ENCODE data around the gene TMEM135.
"Not testable (repeated sequence)": the region's sequence is repeated elsewhere in the genome, so short reads cannot be mapped to it uniquely, and the experiment has no call there.

The TMEM135 gene

GRCh38 chr11:87020764-87021365, 16.9 kb upstream of the TMEM135 start:
- DNase-seq = peak; percentile 15

DNA sequence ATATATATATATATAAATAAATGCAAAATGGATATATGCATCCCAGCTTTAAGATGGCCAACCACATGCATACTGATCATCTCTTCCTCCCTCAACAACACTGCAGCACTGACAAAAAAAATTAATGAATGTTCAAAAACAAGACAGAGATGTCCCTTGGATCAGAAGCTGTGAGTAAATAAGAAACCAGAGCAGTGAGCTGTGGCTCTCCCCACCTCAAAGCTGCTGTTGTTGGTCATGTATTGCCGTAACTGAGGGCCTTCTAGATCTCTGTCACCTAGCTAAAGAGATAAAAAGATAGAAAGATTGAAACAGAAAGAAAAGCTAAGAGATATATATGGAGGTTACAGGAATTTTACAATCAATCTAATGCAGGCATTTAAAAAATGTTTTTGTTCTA, 15.5 kb upstream of the TMEM135 start:
- no peak for DNase-seq

- DNase-seq = no peak
These were observed 15.0 kb upstream of the TMEM135 start for GRCh38 chr11:87022738-87023137.

DNA sequence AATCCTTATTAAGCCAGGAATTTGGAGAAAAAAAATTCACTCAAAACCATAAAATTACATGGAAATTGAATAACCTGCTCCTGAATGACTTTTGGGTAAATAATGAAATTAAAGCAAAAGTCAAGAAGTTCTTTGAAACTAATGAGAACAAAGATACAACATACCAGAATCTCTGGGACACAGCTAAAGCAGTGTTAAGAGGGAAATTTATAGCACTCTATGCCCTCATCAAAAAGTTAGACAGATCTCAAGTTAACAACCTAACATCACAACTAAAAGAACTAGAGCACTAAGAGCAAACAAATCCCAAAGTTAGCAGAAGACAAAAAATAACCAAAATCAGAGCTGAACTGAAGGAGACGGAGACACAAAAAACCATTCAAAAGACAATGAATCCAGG, 11.3 kb upstream of the TMEM135 start:
- DNase-seq = not testable (repeated sequence)

- DNase-seq = no peak
These were observed 7.2 kb upstream of the TMEM135 start for GRCh38 chr11:87030458-87031054.

- DNase-seq = no peak
These were observed 6.1 kb upstream of the TMEM135 start for GRCh38 chr11:87031433-87032170.

DNA sequence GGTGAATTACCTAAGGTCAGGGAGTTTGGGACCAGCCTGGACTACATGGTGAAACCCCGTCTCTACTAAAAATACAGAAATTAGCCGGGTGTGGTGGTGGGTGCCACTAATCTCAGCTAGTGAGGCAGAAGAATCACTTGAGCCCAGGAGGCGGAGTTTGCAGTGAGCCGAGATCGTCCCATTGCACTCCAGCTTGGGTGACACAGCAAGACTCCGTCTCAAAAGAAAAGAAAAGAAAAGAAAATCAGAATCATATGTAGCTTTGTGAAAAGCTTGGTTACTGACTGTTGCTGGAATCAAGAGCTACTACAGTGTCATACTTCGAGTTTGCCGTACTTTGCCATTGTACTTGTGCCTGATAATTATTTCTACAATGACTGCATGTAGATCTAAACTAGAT, 4.2 kb upstream of the TMEM135 start:
- no peak for DNase-seq

DNA sequence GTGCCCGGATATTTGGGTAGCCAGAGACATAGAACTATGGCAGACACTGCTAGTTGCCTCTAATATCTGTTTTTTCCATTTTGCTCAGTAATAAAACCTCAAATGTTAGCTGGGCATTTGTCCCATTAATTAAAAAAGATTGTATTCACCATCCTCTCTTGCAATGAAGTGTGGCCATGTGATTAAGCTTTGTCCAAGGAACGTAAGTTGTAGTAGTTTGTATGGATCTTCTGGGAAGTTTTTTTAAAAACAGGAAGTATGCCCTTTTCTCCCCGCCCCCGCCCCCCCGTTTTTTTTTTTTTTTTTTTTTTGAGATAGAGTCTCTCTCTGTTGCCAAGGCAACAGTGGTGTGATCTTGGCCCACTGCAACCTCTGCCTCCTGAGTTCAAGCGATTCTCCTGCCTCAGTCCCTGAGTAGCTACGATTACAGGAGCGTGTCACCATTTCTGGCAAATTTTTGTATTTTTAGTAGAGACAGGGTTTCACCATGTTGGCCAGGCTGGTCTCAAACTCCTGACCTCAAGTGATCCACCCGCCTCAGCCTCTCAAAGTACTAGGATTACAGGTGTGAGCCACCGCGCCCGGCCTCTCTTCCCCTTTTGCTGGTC, 1.7 kb upstream of the TMEM135 start:
- DNase-seq = peak; percentile 27

DNA sequence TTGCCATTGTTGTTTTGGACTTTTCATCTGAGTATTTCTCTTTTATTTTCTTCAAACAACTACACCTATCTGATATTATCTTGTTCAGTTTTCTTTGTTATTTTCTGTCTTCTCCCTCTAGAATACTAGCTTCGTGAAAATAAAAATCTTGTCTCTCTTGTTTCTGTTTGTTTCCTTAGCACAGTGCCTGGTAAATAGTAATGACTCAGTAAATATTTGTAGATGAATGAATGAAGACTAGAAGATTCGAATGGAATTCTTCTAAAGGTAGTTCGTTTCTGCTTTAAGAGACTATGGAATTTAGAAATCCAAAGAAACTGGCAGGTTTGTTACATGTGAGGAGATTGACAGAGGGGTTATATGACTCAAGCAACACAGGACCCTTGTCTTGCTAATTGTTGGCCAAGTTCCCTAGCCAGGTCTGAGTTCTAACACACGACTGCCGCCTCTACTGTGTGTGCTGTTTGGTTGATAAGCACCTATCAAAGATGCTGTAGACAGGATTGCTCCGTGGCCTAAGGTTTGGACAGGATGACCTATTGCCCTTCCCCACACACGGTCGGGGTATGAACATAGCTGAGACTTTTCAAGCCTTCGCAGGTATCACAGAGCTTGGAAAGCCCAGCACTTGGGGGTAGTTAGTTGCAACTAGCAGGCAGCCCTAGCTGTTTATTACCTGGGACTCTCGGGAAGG, 831 bp upstream of the TMEM135 start:
- DNase-seq = no peak

GRCh38 chr11:87038235-87038977, 672 bp downstream of the TMEM135 start:
- no peak for DNase-seq

- DNase-seq = no peak
These were observed 1.6 kb downstream of the TMEM135 start for GRCh38 chr11:87039371-87039770.

DNA sequence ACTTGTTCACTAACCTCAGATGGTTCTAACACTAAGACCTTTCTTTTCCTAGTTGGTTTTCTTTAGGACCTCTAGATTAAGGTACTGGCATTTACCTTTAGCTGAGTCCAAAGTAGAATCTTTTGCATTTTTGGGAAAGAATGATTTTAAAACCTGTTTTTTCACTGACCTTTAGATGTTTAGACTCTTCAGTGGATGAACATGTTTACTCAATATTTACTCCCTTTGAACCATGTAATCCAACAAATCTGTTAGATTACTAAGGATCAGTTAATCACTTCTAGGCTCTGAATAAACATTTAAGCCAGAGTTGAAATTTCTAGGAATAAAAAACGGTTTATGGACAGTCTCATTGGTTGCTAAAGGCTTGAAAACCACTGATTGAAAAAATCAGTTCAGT, 6.2 kb downstream of the TMEM135 start:
- DNase-seq = no peak

GRCh38 chr11:87046824-87047223, 9.1 kb downstream of the TMEM135 start:
- DNase-seq = no peak

GRCh38 chr11:87056091-87056490, 18.4 kb downstream of the TMEM135 start:
- no peak for DNase-seq

- DNase-seq = no peak
These were observed 20.0 kb downstream of the TMEM135 start for GRCh38 chr11:87057749-87058148.

GRCh38 chr11:87059596-87060390, 22.1 kb downstream of the TMEM135 start:
- no peak for DNase-seq

DNA sequence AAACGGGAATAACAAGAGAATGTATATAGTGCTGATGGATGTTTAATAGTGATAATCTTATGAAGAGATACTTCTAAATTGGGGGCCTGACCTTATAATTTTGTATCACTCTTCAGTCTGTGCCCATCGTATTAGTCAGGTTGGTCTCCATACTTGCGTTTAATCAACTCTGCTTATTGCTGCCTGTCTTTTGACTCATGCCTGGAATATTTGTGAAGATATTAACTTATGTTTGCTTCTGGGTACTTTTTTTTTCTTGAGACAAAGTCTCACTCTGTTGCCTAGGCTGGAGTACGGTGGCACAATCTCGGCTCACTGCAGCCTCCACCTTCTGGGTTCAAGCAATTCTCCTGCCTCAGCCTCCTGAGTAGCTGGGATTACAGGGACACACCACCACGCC, 24.0 kb downstream of the TMEM135 start:
- DNase-seq = no peak

DNA sequence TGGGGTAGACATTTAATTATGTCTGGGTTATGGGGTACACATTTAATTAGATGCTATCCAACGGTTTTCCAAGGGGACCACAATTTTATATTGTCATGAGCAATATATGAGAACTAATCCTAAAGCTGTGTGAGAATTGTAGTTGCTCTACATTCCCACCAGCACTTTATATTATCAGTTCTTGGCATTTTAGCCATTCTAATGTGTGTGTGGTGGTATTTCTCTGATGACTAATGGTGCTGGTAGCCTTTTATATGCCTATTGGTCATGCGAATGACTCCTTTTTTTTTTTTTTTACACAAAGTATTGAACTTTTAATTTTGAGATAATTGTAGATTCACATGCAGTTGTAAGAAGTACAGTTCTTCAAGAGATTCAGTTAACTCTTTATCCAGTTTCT, 26.2 kb downstream of the TMEM135 start:
- no peak for DNase-seq

- no peak for DNase-seq
These were observed 35.1 kb downstream of the TMEM135 start for GRCh38 chr11:87072787-87073186.

- DNase-seq = no peak
These were observed 38.6 kb downstream of the TMEM135 start for GRCh38 chr11:87076260-87076783.

DNA sequence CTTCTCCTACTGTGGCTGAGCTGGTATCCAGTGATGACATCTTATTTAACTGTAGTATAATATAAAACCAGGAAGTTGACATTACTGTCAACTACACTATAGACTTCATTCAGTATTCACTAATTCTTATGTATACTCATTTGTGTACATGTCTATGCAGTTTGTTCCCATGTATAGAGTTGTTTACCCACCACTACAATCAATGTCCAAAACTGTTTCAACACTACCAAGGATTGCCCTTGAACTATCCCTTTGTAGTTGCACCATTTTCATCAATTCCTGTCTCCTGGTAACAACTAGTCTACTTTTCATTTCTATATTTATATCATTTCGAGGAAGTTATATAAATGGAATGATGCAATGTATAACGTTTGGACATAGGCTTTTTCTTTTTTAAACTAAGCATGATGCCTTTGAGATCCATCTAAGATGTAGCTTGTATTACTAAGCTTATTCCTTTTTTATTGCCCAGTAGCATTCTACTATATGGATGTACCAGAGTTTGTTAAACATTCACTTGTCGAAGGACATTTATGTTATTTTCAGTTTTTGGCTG, 39.2 kb downstream of the TMEM135 start:
- DNase-seq = no peak

All from eye (tissue), 1 donor.